Heart left ventricle (tissue), 13 donors: ENCODE results near the gene MARCO.

Experiments used
- CTCF ChIP-seq, 12 donors: fragments of 200-600 bp; sonication (generic) in 4 of 12; IDR thresholded peaks; one replicate each; pipeline versions ENCODE4 v1.5.0 to v1.8.0; 2018 to 2022; ENCODE audit warnings: antibody characterized with exemption in 12 of 12, mild to moderate bottlenecking in 5 of 12
- POLR2A ChIP-seq, 2 donors: fragments of 450-650 bp; IDR thresholded peaks; one replicate each; pipeline ENCODE4 v1.6.1; 2017; ENCODE audit warnings: antibody characterized with exemption in 2 of 2, mild to moderate bottlenecking in 2 of 2, moderate library complexity in 2 of 2
- donor health status: ischemic (EF 13 %, LVEDD 7.1; RV severe dilation, severe dysfunction).
- donor health status: DM: no; HTN: yes; CAD: no.
- donor health status: DM: no; HTN: no; CAD: no.
- donor health status: ischemic (EF 25% LVEDD 6.9; RV normal size, moderate dysfunction).
- donor health status: ischemic (EF 25% LVEDD 5.7; RV mildly dilated, moderate dysfunction).
- donor health status: ischemic (EF 35%, LVEDD 5.7; RV mildly dilated, moderate dysfunction).
- donor health status: nonischemic (EF 11% LVEDD 7.7; RV severe dilation, severe dysfunction).
- donor health status: DM: yes; HTN: yes; CAD: no.
- donor health status: PGD.
- donor health status: ischemic (EF 29% LVEDD 5.4; RV normal size, mild dysfunction).
- donor health status: nonischemic (EF 23%, LVEDD 6.1; RV moderate dilation, normal function).

GRCh38 chr2:118936306-118936705 lies 5.7 kb upstream of the MARCO start:
- TF ChIP-seq POLR2A (IDR thresholded peaks at IDR 0.05): no peak
- TF ChIP-seq CTCF (IDR thresholded peaks at IDR 0.05): no peak
